Measurements from ENCODE around the gene OSBP2.
A peak's percentile ranks its signal among the peaks of the same experiment; 100 is the strongest.
"Not testable (repeated sequence)": the region's sequence is repeated elsewhere in the genome, so short reads cannot be mapped to it uniquely, and the experiment has no call there.

Gene OSBP2

GRCh38 chr22:30763815-30764673 lies 69.4 kb downstream of the OSBP2 start:
- no peak for DNase-seq (ENCODE audit: low read depth)

DNA sequence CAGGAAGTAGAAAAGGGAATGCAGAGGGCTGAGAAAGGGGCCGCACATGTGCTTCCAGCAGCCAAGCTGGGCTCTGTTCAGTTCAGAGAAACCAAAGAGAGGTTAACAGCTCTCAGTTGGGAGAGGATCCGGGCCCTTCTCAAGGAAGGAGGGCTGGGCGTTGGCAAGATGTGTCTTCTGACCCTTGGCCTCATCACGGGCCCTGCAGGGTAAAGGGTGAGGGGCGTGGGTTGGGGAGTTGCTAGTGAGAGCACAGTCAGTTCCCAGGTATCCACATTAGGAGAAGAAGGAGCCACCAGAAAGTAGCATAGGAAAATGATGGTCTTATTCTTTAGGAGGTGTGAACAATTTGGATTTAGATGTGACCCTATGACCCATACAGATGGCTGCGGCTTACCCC lies 73.0 kb downstream of the OSBP2 start:
- DNase-seq (ENCODE audit: low read depth) = no peak

DNA sequence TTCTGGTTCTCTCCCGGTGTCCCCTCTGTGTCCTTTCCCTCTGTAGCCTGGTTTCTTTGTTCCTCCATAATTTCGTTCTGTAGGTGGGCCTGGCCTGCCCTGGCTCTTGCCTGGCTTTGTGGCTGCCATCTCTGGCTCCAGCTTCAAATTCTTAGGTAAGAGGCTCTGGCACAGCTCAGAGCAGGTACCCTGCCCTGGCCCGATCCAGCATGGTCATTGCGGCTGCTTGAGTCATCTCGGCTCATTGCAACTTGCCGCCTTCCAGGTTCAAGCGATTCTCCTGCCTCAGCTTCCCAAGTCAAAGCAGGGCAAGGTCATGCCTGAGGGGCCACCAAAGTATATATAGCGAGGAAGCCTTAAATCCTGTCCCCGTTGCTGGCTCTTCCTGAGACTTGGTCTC lies 76.0 kb downstream of the OSBP2 start:
- DNase-seq (ENCODE audit: low read depth) = no peak

DNA sequence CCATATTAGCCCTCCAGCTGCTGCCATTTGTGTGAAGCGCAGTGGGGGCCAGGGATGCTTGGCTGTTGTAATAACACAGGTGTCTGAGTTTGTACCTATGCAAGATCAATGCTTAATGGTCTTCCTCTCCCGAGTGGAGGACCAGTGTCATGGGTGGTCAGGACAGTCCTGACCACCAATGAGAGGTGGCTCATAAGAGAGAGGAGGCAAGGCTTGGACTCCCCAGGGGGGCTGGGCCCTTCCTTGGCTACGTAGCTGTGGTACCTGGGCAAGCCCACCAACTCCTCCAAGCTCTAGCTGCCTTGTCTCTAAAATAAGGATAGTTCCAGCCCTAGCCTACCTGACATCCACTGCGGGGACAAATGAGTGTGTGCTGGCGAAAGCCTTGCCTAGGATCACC lies 79.2 kb downstream of the OSBP2 start:
- no peak for DNase-seq (ENCODE audit: low read depth)

DNA sequence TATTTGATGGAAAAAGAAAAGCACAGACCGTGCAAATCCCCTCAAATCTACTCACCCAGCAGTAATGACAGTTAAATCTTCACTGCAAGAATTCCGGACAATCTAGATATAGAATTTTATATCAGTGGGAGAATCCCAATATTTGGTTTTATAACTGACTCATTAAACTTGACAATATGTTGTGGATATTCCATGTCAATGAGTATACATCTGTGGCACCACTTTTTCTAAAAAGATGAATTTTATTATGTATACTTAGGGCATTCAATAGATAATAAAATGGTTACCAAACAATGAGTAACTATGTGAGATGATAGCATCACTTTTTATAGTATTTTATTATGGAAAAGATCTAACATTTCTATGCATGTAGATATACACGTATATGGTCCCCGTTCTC lies 79.9 kb downstream of the OSBP2 start:
- DNase-seq (ENCODE audit: low read depth) = no peak

GRCh38 chr22:30776476-30776875 lies 81.8 kb downstream of the OSBP2 start:
- no peak for DNase-seq (ENCODE audit: low read depth)

DNA sequence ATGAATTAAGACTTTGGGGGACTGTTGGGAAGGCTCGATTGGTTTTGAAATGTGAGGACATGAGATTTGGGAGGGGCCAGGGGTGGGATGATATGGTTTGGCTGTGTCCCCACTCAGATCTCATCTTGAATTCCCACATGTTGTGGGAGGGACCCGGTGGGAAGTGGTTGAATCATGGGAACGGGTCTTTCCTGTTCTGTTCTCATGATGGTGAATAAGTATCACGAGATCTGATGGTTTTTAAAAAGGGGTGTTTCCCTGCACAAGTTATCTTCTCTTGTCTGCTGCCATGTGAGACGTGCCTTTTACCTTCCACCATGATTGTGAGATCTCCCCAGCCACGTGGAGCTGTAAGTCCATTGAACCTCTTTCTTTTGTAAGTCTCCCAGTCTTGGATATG lies 82.5 kb downstream of the OSBP2 start:
- DNase-seq (ENCODE audit: low read depth) = not testable (repeated sequence)

DNA sequence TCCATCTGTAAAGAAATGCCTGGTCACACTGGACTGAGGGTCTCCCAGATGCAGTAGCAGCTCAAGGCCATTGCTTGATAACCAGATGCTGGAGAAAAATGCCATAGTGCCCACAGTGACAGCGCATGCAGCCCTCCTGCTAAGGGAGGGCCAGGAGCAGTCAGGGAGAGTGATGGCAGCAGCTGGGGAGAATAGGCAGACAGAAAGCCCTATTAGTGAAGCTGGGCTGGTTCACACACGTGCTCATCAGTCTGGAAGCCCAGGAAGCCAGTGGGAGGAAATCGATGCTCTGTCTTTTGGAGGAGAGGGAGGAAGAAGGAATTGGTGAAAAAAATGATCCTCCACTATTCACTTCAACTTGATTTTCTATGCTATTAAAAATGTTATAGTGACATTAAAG lies 82.9 kb downstream of the OSBP2 start:
- DNase-seq (ENCODE audit: low read depth) = no peak

- no peak for DNase-seq (ENCODE audit: low read depth)
Measured at GRCh38 chr22:30778261-30778660, 83.6 kb downstream of the OSBP2 start.

DNA sequence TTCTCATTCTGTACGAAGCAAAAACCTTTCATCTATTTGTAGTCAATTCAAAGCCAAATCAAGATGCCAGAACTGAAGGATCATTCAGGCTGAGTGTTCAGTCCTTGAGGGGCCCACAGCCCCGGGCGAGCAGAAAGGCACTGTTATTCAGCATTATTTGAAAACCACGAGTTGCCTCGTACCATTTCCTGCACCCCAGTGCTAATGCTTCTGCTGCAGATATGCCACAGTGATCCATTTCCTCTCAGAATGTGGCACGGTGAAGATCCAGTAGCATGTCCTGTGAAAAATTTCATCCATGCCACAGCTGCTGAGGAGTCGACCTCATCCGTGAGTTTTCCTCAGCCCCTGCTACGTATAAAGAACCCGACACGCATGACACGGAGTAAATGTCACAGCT lies 85.4 kb downstream of the OSBP2 start:
- no peak for DNase-seq (ENCODE audit: low read depth)

- no peak for DNase-seq (ENCODE audit: low read depth)
Measured at GRCh38 chr22:30781271-30781875, 86.7 kb downstream of the OSBP2 start.

- DNase-seq (ENCODE audit: low read depth) = no peak
Measured at GRCh38 chr22:30782613-30783012, 87.9 kb downstream of the OSBP2 start.

DNA sequence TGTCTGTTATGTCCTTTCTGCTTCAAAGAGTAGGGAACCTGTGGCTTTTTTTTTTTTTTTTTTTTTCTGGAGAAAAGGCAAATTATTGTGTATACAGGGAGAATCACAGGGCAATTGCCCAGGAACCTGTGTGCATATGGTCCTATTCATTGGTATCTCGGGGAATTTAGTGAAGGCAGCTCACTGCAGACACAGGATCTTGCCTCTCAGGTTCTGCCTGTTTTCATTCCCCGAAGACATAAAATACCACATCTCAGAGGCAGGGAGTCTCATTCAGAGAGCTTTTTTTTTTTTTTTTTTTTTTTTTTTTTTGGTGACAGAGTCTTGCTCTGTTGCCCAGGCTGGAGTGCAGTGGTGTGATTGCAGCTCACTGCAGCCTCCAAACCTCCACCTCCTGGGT lies 88.3 kb downstream of the OSBP2 start:
- DNase-seq (ENCODE audit: low read depth) = no peak

GRCh38 chr22:30785527-30785926 lies 90.9 kb downstream of the OSBP2 start:
- no peak for DNase-seq (ENCODE audit: low read depth)

DNA sequence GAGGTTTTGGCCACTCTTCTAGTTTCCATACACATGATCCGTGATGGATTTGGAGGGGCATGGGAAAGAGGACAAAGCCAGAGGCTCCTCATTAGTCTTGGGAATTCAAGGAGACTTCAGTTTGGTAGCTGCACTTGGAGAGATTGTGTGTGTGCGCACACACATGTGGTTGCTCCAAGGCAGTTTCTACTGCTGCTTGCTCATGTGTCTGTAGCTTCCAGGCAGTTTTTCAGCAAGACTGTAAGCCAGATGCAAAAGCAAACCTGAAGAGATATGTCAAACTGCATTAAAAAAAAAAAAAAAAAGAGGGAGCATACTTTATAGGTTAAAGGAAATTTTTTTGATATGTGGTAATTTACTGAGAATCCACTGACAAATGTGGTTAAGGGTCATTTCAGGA lies 95.7 kb downstream of the OSBP2 start:
- no peak for DNase-seq (ENCODE audit: low read depth)

- no peak for DNase-seq (ENCODE audit: low read depth)
Measured at GRCh38 chr22:30792456-30792855, 97.8 kb downstream of the OSBP2 start.

GRCh38 chr22:30795118-30795517 lies 100.4 kb downstream of the OSBP2 start:
- DNase-seq (ENCODE audit: low read depth) = no peak

- no peak for DNase-seq (ENCODE audit: low read depth)
Measured at GRCh38 chr22:30801695-30802094, 107.0 kb downstream of the OSBP2 start.

DNA sequence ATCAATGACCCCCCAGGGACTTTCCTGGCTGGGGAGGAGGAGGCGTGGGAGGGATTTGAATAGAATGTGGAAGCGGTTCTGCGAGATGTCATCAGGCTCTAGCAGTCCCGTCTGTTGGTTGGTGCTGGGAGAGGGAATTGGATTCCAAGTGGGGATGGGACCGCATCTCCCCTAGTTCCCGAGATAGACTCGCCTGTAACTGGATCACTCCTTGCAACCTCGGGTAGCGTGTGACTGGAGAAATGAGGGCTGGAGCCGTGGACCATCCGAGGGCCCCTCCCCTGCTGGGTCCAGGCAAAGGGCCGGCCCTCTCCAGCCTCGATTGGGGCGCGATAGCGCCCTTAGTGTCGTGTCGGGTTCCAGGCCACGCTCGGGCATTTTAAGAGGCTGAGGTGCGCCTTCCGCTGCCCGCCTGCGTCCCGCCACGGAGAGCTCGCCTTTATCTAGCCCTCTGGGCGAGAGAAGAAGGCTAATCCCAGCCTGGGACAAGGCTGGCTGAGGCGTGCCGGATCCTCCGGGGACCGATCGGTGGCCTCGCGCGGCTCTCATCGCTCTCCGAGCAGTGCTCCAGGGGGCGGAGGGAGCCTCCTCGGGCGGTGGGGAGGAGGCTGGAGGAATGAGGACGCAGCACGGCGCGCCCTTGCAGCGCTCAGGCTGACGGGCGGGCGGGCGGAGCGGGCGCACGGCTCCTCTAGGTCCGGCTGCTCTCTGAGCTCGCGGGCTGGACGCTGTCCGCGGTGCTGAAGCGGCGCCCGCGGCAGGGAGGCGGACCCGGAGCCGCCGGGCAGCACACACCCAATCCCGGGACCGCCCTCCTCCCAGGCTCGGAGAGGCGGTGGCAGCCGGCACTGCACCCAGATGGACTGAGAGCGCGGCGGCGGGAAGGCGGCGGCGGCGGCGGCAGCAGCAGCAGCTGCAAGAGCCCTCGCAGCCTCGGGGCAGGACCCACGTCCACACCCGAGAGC lies 107.8 kb downstream of the OSBP2 start:
- peak; percentile 39 for DNase-seq (ENCODE audit: low read depth)

- DNase-seq (ENCODE audit: low read depth) = no peak
Measured at GRCh38 chr22:30803679-30804078, 109.0 kb downstream of the OSBP2 start.

DNA sequence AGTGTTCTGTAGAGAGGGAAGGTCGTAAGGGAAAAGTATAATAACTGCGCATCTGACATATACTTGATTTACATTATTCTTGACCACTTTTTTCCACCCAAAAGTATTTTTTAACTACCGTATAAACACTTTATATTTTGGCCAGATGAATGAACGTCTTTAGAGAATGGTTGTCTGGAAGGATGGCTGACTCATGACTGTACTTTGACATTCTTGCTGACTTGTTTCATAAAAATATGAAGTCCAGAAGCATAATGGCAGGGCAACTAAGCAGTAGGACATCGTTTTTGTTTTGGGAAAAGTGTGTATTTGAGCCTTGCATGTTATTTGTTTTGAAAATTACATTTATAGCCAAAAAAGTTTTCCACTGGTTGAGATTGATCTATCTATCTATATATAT lies 110.0 kb downstream of the OSBP2 start:
- no peak for DNase-seq (ENCODE audit: low read depth)

DNA sequence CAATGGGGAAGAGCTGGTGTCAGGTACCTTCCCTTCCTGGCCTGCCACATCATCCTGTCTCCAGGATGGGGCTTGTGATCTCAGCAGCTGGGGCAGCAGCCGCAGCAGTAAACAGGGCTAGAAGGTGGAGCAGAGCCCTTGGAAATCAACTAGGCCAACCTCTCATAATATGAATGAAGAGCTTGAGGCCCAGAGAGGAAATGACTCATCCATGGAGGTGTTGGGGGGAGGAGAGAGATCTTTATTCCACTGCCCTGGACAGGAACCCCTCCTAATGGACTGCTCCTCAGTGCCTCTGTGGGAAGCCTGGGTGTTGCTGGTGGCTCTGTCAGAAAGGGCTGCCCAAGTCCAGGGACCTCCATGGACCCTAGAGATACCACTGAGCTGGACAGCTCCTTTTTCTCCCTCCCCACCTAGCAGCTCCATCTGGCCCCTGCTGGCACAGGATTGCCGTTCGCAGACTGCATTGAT lies 111.8 kb downstream of the OSBP2 start:
- DNase-seq (ENCODE audit: low read depth) = no peak

DNA sequence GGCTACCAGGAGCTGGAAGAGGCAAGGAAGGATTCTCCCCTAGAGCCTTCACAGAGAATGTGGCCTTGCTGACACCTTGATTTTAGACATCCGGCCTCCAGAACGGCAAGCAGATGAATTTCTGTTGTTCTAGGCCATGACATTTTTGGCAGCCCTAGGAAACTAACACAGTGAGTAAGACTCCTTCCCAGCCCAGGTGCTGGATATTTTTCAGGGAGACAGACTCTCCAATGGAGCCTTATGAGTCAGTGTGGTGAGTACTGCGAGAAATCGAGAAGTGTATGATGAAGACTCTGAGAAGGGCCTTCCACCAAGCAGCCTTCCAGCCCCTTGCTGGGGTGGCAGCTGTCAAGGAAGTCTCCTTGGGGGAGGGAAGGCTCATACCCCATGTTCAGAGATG lies 114.4 kb downstream of the OSBP2 start:
- no peak for DNase-seq (ENCODE audit: low read depth)
